Smooth muscle cell (in vitro differentiated cells): Measurements from ENCODE around the gene CLEC16A. TPM values are rescaled to one million over a fixed set of nuclear protein-coding genes. Genes with fewer than 3 reads are reported as not detected.

ENCODE experiments used
- DNase-seq: peaks from one replicate; lab custom pipeline; 2025; ENCODE audit not compliant: unreplicated experiment; lab: John Stamatoyannopoulos, UW
- H2AFZ ChIP-seq: fragments of 200-600 bp; sonication (generic); 2 replicates; pipeline ENCODE4 v1.6.0; 2016; ENCODE audit warnings: antibody characterized with exemption, low read depth, mild to moderate bottlenecking
- H3F3A ChIP-seq: fragments of 200-600 bp; sonication (generic); 2 replicates; pipeline ENCODE4 v1.6.0; 2017; ENCODE audit warnings: antibody characterized with exemption, low read depth
- H3K27ac ChIP-seq: fragments of 200-600 bp; sonication (generic); 2 replicates; pipeline ENCODE4 v1.5.1; 2016; ENCODE audit warnings: low read depth, mild to moderate bottlenecking
- H3K27me3 ChIP-seq: fragments of 200-600 bp; sonication (generic); 2 replicates; pipeline ENCODE4 v1.6.1; 2016; ENCODE audit warnings: low read depth, mild to moderate bottlenecking
- H3K36me3 ChIP-seq: fragments of 200-600 bp; sonication (generic); 2 replicates; pipeline ENCODE4 v1.5.1; 2016; ENCODE audit warnings: low read depth
- H3K4me1 ChIP-seq: fragments of 200-600 bp; sonication (generic); 2 replicates; pipeline ENCODE4 v1.5.1; 2016; ENCODE audit warnings: low read depth
- H3K4me2 ChIP-seq: fragments of 200-600 bp; sonication (generic); 2 replicates; pipeline ENCODE4 v1.6.0; 2016; ENCODE audit warnings: mild to moderate bottlenecking
- H3K4me3 ChIP-seq: fragments of 200-600 bp; sonication (generic); 2 replicates; pipeline ENCODE4 v1.5.1; 2016; ENCODE audit warnings: mild to moderate bottlenecking
- H3K79me2 ChIP-seq: fragments of 200-600 bp; sonication (generic); 2 replicates; pipeline ENCODE4 v1.6.0; 2016; ENCODE audit warnings: low read depth, mild to moderate bottlenecking
- H3K9ac ChIP-seq: fragments of 200-600 bp; sonication (generic); 2 replicates; pipeline ENCODE4 v1.6.0; 2016; ENCODE audit warnings: low read depth
- H3K9me3 ChIP-seq: fragments of 200-600 bp; sonication (generic); replicated peaks from 2 replicates; pipeline ENCODE4 v1.5.1; 2016; ENCODE audit warnings: low read depth
- H4K20me1 ChIP-seq: fragments of 200-600 bp; sonication (generic); 2 replicates; pipeline ENCODE4 v1.6.0; 2016; ENCODE audit warnings: low read depth
- WGBS: methylation state at CpG from one replicate; pipeline ENCODE4 v1.1.7; 2016; ENCODE audit warnings: low lambda C conversion rate; 5-methylcytosine and 5-hydroxymethylcytosine counted together
- polyA plus RNA-seq: library from polyadenylated mRNA; unstranded; fragments of >200 nt; fragmentation: Nextera tagmentation; extraction: Ambion mirVana; gene quantifications from 2 replicates; pipeline ENCODE4 v1.2.1, GENCODE V29; 2016
- total RNA-seq: library from RNA; depleted of rRNA; stranded (reverse); fragments of >200 nt; gene quantifications from 2 replicates; pipeline ENCODE4 v1.2.3, GENCODE V29; 2014
- TF ChIP-seq, protein P1 (sequence below): fragments of 200-600 bp; sonication (generic); IDR thresholded peaks from 2 replicates; pipeline ENCODE4 v1.5.1; 2017; ENCODE audit warnings: borderline replicate concordance, mild to moderate bottlenecking, antibody characterized with exemption; ENCODE audit not compliant: insufficient read depth, poor library complexity, severe bottlenecking

The CLEC16A gene
- total and polyA plus RNA-seq, 2 experiments from 2014 or later = 12.6 to 16.2 TPM

DNA sequence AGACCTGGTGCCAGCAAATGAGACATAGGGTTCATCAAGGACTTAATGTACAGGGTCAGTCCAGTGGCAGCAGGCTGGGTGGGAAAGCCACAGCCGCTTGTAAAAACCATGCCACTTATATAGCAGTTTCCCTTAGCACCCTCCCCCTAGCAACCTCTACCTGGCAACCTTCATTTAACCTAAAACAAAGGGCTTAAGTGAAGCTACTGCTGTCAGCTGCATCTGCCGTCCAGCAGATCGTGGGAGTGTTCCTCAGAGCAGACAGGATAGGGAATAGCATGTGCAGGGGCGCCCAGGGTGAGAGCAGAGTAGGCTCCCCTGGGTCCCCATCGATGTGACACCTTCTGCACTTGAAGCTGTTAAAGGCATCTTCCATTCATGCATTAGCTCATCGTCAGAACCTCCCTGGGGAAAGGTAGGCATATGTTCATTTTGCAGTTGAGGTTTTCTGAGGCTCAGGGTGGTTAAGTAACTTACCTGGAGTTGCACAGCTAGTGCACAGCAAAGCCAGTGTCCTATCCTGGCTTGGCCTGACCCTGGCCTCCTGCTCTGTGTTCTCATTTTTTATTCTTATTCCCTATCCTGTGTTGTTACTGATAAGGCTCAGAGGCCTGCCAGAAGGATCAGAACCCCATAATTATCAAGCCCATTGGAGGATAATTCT lies 199.1 kb downstream of the CLEC16A start:
- no peak overlapping the region for H3K4me2 ChIP-seq
- H3K27me3 ChIP-seq = no peaks in the 10 kb centered on the region
- H3K36me3 ChIP-seq = no peaks in the 10 kb centered on the region
- H2AFZ ChIP-seq = no peak overlapping the region
- peaks cover 12% of the 10 kb centered on the region for H3K4me1 ChIP-seq
- H4K20me1 ChIP-seq = peaks cover 7% of the 10 kb centered on the region
- 94% methylated on average over 6 of the region's 6 CpGs for WGBS
- no peak overlapping the region for H3K4me3 ChIP-seq
- H3K27ac ChIP-seq = no peak overlapping the region
- no peaks in the 10 kb centered on the region for H3F3A ChIP-seq
- H3K9ac ChIP-seq = no peak overlapping the region
- DNase-seq = no peak
- no peaks in the 10 kb centered on the region for H3K9me3 ChIP-seq
- no peaks in the 10 kb centered on the region for H3K79me2 ChIP-seq
- TF ChIP-seq, protein P1, sequence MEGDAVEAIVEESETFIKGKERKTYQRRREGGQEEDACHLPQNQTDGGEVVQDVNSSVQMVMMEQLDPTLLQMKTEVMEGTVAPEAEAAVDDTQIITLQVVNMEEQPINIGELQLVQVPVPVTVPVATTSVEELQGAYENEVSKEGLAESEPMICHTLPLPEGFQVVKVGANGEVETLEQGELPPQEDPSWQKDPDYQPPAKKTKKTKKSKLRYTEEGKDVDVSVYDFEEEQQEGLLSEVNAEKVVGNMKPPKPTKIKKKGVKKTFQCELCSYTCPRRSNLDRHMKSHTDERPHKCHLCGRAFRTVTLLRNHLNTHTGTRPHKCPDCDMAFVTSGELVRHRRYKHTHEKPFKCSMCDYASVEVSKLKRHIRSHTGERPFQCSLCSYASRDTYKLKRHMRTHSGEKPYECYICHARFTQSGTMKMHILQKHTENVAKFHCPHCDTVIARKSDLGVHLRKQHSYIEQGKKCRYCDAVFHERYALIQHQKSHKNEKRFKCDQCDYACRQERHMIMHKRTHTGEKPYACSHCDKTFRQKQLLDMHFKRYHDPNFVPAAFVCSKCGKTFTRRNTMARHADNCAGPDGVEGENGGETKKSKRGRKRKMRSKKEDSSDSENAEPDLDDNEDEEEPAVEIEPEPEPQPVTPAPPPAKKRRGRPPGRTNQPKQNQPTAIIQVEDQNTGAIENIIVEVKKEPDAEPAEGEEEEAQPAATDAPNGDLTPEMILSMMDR = no peak

- no peak for DNase-seq
- Histone ChIP-seq H3F3A (no peaks in the 10 kb centered on the region), H3K4me1 (peaks cover 9% of the 10 kb centered on the region), H4K20me1 (peaks cover 7% of the 10 kb centered on the region), H3K36me3 (no peaks in the 10 kb centered on the region), H3K27me3 (no peaks in the 10 kb centered on the region), H3K79me2 (no peaks in the 10 kb centered on the region), H3K4me3 (no peak overlapping the region), H2AFZ (no peak overlapping the region), H3K4me2 (no peak overlapping the region), H3K27ac (no peak overlapping the region), H3K9me3 (no peaks in the 10 kb centered on the region), H3K9ac (no peak overlapping the region)
- TF ChIP-seq, protein P1 = no peak
- WGBS = 94% methylated on average over 4 of the region's 4 CpGs
These were observed 199.8 kb downstream of the CLEC16A start for GRCh38 chr16:11144122-11144521.

DNA sequence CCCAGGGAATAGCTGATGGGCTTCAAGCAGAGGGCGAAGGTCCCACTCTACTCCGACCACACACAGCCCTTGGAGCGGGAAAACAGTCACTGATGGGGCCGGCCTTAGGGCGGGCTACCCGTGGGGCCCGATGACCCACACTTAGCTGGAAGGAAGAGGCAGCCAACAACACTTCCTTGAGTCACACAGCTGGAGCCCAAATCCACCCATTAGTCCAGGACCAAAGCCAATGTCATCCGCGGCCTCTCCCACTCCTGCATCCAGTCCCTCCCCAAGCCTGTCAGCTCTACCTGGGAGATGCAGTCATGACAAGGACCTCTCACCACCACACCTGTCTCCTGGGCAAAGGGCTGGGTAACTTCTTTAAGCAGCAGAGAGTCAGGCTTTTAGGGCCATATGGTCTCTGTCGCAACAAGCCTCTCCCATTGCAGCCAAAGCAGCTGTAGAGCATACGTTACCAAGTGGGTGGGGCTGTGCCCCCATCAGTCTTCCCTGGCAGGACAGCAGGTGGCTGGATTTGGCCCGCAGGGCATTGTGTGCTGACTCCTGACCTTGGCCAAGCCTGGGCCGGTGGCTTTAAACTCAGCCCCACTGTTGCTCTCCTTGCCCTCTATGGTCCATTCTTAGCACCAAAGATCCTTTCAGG lies 200.9 kb downstream of the CLEC16A start:
- Histone ChIP-seq H3K79me2 (no peaks in the 10 kb centered on the region), H3K36me3 (no peaks in the 10 kb centered on the region), H3K27ac (no peak overlapping the region), H3K4me3 (no peak overlapping the region), H3K4me1 (no peaks in the 10 kb centered on the region), H3K9me3 (no peaks in the 10 kb centered on the region), H3K9ac (no peak overlapping the region), H3K27me3 (no peaks in the 10 kb centered on the region), H2AFZ (no peak overlapping the region), H3F3A (no peaks in the 10 kb centered on the region), H4K20me1 (no peaks in the 10 kb centered on the region), H3K4me2 (no peak overlapping the region)
- no peak for DNase-seq
- WGBS = 91% methylated on average over 13 of the region's 13 CpGs
- TF ChIP-seq, protein P1 = no peak

DNA sequence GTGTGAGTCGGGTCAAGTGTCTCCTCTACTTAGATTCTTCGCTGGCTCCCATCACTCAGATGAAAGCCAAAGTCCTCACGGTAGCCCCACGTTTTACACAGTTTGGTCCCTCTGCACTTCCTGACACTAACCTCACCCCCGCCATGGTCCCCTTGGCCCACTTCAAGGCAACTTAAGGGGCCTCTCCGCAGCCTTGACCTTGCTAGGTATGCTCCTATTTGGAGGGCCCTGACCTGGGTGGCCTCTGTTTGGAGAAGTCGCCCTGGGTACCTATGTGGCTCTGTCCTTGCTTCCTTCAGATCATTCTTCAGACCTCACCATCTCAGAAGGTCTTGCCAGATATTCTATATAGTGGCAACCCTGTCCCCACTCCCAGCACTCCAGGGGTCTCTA lies 201.5 kb downstream of the CLEC16A start:
- no peak for DNase-seq
- H3K9me3 ChIP-seq = no peaks in the 10 kb centered on the region

More for the DNA sequence above, 201.5 kb downstream of the CLEC16A start:
- no peak overlapping the region for H3K4me3 ChIP-seq
- H4K20me1 ChIP-seq = no peaks in the 10 kb centered on the region
- H3K27me3 ChIP-seq = no peaks in the 10 kb centered on the region
- no peak overlapping the region for H3K9ac ChIP-seq
- 93% methylated on average over 7 of the region's 7 CpGs for WGBS
- no peaks in the 10 kb centered on the region for H3K4me1 ChIP-seq
- H3F3A ChIP-seq = no peaks in the 10 kb centered on the region
- H2AFZ ChIP-seq = no peak overlapping the region
- H3K27ac ChIP-seq = no peak overlapping the region
- no peaks in the 10 kb centered on the region for H3K36me3 ChIP-seq
- no peak overlapping the region for H3K4me2 ChIP-seq
- TF ChIP-seq, protein P1 = no peak
- no peaks in the 10 kb centered on the region for H3K79me2 ChIP-seq
